Brain microvascular endothelial cell (primary cell): ENCODE measurements around the gene INKA2.

Experiments used
- DNase-seq: peaks from one replicate; pipeline ENCODE4 v3.0.0-alpha.2; 2020
- H3K27ac ChIP-seq: fragments of 250-450 bp; sonication (Bioruptor Pico); 2 replicates; pipeline ENCODE4 v1.5.1; 2020; ENCODE audit warnings: mild to moderate bottlenecking, moderate library complexity
- H3K27me3 ChIP-seq: fragments of 250-450 bp; sonication (Bioruptor Pico); replicated peaks from 2 replicates; pipeline ENCODE4 v1.5.1; 2020; ENCODE audit warnings: mild to moderate bottlenecking
- H3K36me3 ChIP-seq: fragments of 250-450 bp; sonication (Bioruptor Pico); replicated peaks from 2 replicates; pipeline ENCODE4 v1.5.1; 2020; ENCODE audit warnings: mild to moderate bottlenecking
- H3K4me3 ChIP-seq: 2 replicates; pipeline ENCODE4 v1.5.1; 2011; ENCODE audit warnings: low read depth, mild to moderate bottlenecking, control low read depth, low read length, moderate library complexity
- CTCF ChIP-seq: IDR thresholded peaks from 2 replicates; pipeline ENCODE4 v1.5.1; 2011; ENCODE audit warnings: low read depth, mild to moderate bottlenecking, moderate library complexity, low read length, control low read depth, inconsistent platforms; ENCODE audit errors: missing control alignments
- in situ Hi-C: cut with HindIII; loops from 2 replicates; pipeline ENCODE4 v1.10.0; 2017; ENCODE audit warnings: low sequenced_read_pairs, low pct_ligation_motif_present

INKA2 gene

GRCh38 chr1:111691886-111692285 lies 47.3 kb downstream of the INKA2 start:
- in situ Hi-C loops, result no loop called here
- H3K27ac ChIP-seq, result no peak overlapping the region
- H3K4me3 ChIP-seq, result no peak overlapping the region
- DNase-seq, result no peak
- no peak for TF ChIP-seq CTCF
- H3K27me3 ChIP-seq, result no peaks in the 10 kb centered on the region
- no peaks in the 10 kb centered on the region for H3K36me3 ChIP-seq

- Histone ChIP-seq H3K36me3 (no peaks in the 10 kb centered on the region), H3K27me3 (no peaks in the 10 kb centered on the region), H3K4me3 (no peak overlapping the region), H3K27ac (no peak overlapping the region)
- in situ Hi-C loops, result no loop called here
- TF ChIP-seq CTCF, result no peak
- DNase-seq, result peak; percentile 89
These were observed 48.9 kb downstream of the INKA2 start for GRCh38 chr1:111690306-111690617.
